GM23338 (cell line): ENCODE measurements around the gene CCDC57. TPM values are rescaled to one million over a fixed set of nuclear protein-coding genes. Genes with fewer than 3 reads are reported as not detected.

Experiments
- ATAC-seq: fragments of 200-7000 bp; cut with Tn5 transposase; 3 replicates; pipeline ENCODE4 v1.9.1; 2020
- DNase-seq: peaks from one replicate; pipeline ENCODE4 v3.0.0-alpha.2; 2015; ENCODE audit warnings: low spot score
- H2AFZ ChIP-seq: fragments of 200-600 bp; sonication (generic); 2 replicates; pipeline ENCODE4 v1.8.0; 2016; ENCODE audit warnings: antibody characterized with exemption, mild to moderate bottlenecking, moderate library complexity
- H3F3A ChIP-seq: fragments of 200-600 bp; sonication (generic); replicated peaks from 2 replicates; pipeline ENCODE4 v1.8.0; 2017; ENCODE audit warnings: antibody characterized with exemption, mixed run types, low read depth
- H3K27ac ChIP-seq: fragments of 200-600 bp; sonication (generic); 2 replicates; pipeline ENCODE4 v1.6.1; 2016; ENCODE audit warnings: low read depth
- H3K27me3 ChIP-seq: fragments of 200-600 bp; sonication (generic); 2 replicates; pipeline ENCODE4 v1.8.0; 2016; ENCODE audit warnings: mild to moderate bottlenecking, mixed run types, moderate library complexity; ENCODE audit not compliant: insufficient read depth
- H3K36me3 ChIP-seq: fragments of 200-600 bp; sonication (generic); 2 replicates; pipeline ENCODE4 v1.8.0; 2016; ENCODE audit warnings: mild to moderate bottlenecking; ENCODE audit not compliant: insufficient read depth
- H3K4me1 ChIP-seq: fragments of 200-600 bp; sonication (generic); 2 replicates; pipeline ENCODE4 v1.8.0; 2016; ENCODE audit warnings: mild to moderate bottlenecking, moderate library complexity; ENCODE audit not compliant: insufficient read depth
- H3K4me2 ChIP-seq: fragments of 200-600 bp; sonication (generic); 2 replicates; pipeline ENCODE4 v1.7.1; 2017; ENCODE audit warnings: mixed run types
- H3K4me3 ChIP-seq: fragments of 200-600 bp; sonication (generic); 2 replicates; pipeline ENCODE4 v1.6.1; 2016; ENCODE audit warnings: mixed run types
- H3K79me2 ChIP-seq: fragments of 200-600 bp; sonication (generic); replicated peaks from 2 replicates; pipeline ENCODE4 v1.8.0; 2017; ENCODE audit warnings: mild to moderate bottlenecking; ENCODE audit not compliant: insufficient read depth
- H3K9me2 ChIP-seq: fragments of 200-600 bp; sonication (generic); 2 replicates; pipeline ENCODE4 v1.8.0; 2017; ENCODE audit not compliant: insufficient read depth
- H4K20me1 ChIP-seq: fragments of 200-600 bp; sonication (generic); replicated peaks from 2 replicates; pipeline ENCODE4 v1.8.0; 2017; ENCODE audit warnings: mild to moderate bottlenecking; ENCODE audit not compliant: insufficient read depth
- H3K27ac Mint-ChIP-seq: 2 replicates; pipeline ENCODE4 v1.8.0; 2020; ENCODE audit warnings: inconsistent platforms, mild to moderate bottlenecking, moderate library complexity, mixed read lengths
- H3K27me3 Mint-ChIP-seq: 3 replicates; pipeline ENCODE4 v1.8.0; 2022; ENCODE audit warnings: low read depth, mild to moderate bottlenecking, moderate library complexity, mixed read lengths, inconsistent platforms; ENCODE audit not compliant: insufficient read depth, poor library complexity
- H3K36me3 Mint-ChIP-seq: 3 replicates; pipeline ENCODE4 v1.8.0; 2021; ENCODE audit warnings: low read depth, mild to moderate bottlenecking, inconsistent platforms, moderate library complexity, mixed read lengths
- H3K4me1 Mint-ChIP-seq: 3 replicates; pipeline ENCODE4 v1.8.0; 2020; ENCODE audit warnings: mild to moderate bottlenecking, inconsistent platforms, mixed read lengths
- H3K4me3 Mint-ChIP-seq: 3 replicates; pipeline ENCODE4 v1.8.0; 2021; ENCODE audit warnings: moderate library complexity, mild to moderate bottlenecking, inconsistent platforms, mixed read lengths
- H3K9me3 Mint-ChIP-seq: 3 replicates; pipeline ENCODE4 v1.8.0; 2020; ENCODE audit warnings: moderate library complexity, mild to moderate bottlenecking, inconsistent platforms, mixed read lengths
- CREB1 ChIP-seq: fragments of 250-450 bp; sonication (Bioruptor Pico); IDR thresholded peaks from 2 replicates; pipeline ENCODE4 v1.5.0; 2020; ENCODE audit warnings: low read depth, mild to moderate bottlenecking, moderate library complexity
- CTCF ChIP-seq, 2 experiments: fragments of 200-600 bp in 1 of 2; sonication (generic) in 1 of 2; conservative IDR thresholded peaks; 2 replicates each; pipeline versions ENCODE4 v1.5.1 to v1.6.1; 2016 to 2017; ENCODE audit warnings: antibody characterized with exemption in 2 of 2, low read depth in 2 of 2, mild to moderate bottlenecking in 2 of 2, moderate library complexity in 1 of 2
- ETS1 ChIP-seq: IDR thresholded peaks from 2 replicates; pipeline ENCODE4 v1.6.1; 2016; ENCODE audit warnings: antibody characterized with exemption
- EZH2 ChIP-seq: fragments of 200-600 bp; sonication (generic); IDR thresholded peaks from one replicate; pipeline ENCODE4 v1.8.0; 2017; ENCODE audit warnings: antibody characterized with exemption, mild to moderate bottlenecking, low read depth; ENCODE audit not compliant: unreplicated experiment
- EZH2phosphoT487 ChIP-seq: fragments of 200-600 bp; sonication (generic); IDR thresholded peaks from one replicate; pipeline ENCODE4 v1.8.1; 2018; ENCODE audit warnings: antibody characterized with exemption; ENCODE audit not compliant: unreplicated experiment
- JUNB ChIP-seq: IDR thresholded peaks from one replicate; pipeline ENCODE4 v1.6.1; 2016; ENCODE audit warnings: antibody characterized with exemption; ENCODE audit not compliant: unreplicated experiment
- NANOG ChIP-seq: IDR thresholded peaks from 2 replicates; pipeline ENCODE4 v1.6.1; 2016; ENCODE audit warnings: antibody characterized with exemption, borderline replicate concordance
- POLR2AphosphoS5 ChIP-seq: IDR thresholded peaks from 2 replicates; pipeline ENCODE4 v1.6.1; 2016; ENCODE audit warnings: antibody characterized with exemption, low read depth
- REST ChIP-seq: IDR thresholded peaks from one replicate; pipeline ENCODE4 v1.6.1; 2018; ENCODE audit warnings: antibody characterized with exemption; ENCODE audit not compliant: unreplicated experiment
- STAT1 ChIP-seq: IDR thresholded peaks from one replicate; pipeline ENCODE4 v1.6.1; 2016; ENCODE audit warnings: antibody characterized with exemption; ENCODE audit not compliant: unreplicated experiment
- ZNF114 ChIP-seq: fragments of 250-450 bp; sonication (Bioruptor Pico); IDR thresholded peaks from 2 replicates; pipeline ENCODE4 v1.5.0; 2020; ENCODE audit warnings: mild to moderate bottlenecking, moderate library complexity
- ZNF462 ChIP-seq: fragments of 250-450 bp; sonication (Bioruptor Pico); IDR thresholded peaks from 2 replicates; pipeline ENCODE4 v1.5.0; 2020; ENCODE audit warnings: mild to moderate bottlenecking, moderate library complexity
- polyA plus RNA-seq: library from polyadenylated mRNA; unstranded; fragments of >200 nt; fragmentation: Nextera tagmentation; extraction: Ambion mirVana; gene quantifications from 2 replicates; pipeline ENCODE4 v1.2.1, GENCODE V29; 2016
- total RNA-seq: library from RNA; depleted of rRNA; stranded (reverse); fragments of >200 nt; shearing (Covaris generic); gene quantifications from 2 replicates; pipeline ENCODE4 v1.2.3, GENCODE V29; 2014

The CCDC57 gene
- total and polyA plus RNA-seq, 2 experiments from 2014 or later = 7.0 to 16.3 TPM

GRCh38 chr17:82201498-82201910 lies 11.1 kb downstream of the CCDC57 start:
- DNase-seq = peak; percentile 13
- no peak overlapping the region for H3K4me2 ChIP-seq
- peaks cover 3% of the 10 kb centered on the region; the same call in 1 of the 3 replicates for H3K4me1 Mint-ChIP-seq

More at GRCh38 chr17:82201498-82201910, 11.1 kb downstream of the CCDC57 start:
- Histone ChIP-seq H4K20me1 (0 out of 2 replicates have a peak, but pooled peaks cover 2% of the 10 kb centered on the region), H3K79me2 (no peaks in the 10 kb centered on the region), H3K36me3 (no peaks in the 10 kb centered on the region), H3F3A (no peaks in the 10 kb centered on the region), H3K9me2 (no peaks in the 10 kb centered on the region), H3K4me1 (no peaks in the 10 kb centered on the region), H3K4me3 (no peak overlapping the region), H3K27ac (no peak overlapping the region), H3K27me3 (no peaks in the 10 kb centered on the region), H2AFZ (no peak overlapping the region)
- H3K27me3 Mint-ChIP-seq = peaks cover 1% of the 10 kb centered on the region
- no peak for TF ChIP-seq EZH2phosphoT487
- no peak for TF ChIP-seq STAT1
- no peak for TF ChIP-seq JUNB
- TF ChIP-seq ZNF462 (CRISPR knock-in tag) = no peak
- no peak for TF ChIP-seq NANOG
- TF ChIP-seq EZH2 = no peak
- no peak for TF ChIP-seq REST
- TF ChIP-seq CTCF (conservative IDR thresholded peaks at IDR 0.05; ENCODE audit: low read depth in 2 of 2) = no peak
- TF ChIP-seq ETS1 = no peak
- no peak for TF ChIP-seq ZNF114 (CRISPR knock-in tag)
- no peak for TF ChIP-seq POLR2AphosphoS5
- no peak for TF ChIP-seq CREB1 (CRISPR knock-in tag)
- peaks cover 4% of the 10 kb centered on the region; the same call in 1 of the 3 replicates for H3K36me3 Mint-ChIP-seq
- H3K27ac Mint-ChIP-seq = no peak overlapping the region
- no peak for ATAC-seq
- no peak overlapping the region for H3K4me3 Mint-ChIP-seq
- no peaks in the 10 kb centered on the region for H3K9me3 Mint-ChIP-seq
